Glomerular endothelial cell (primary cell): ENCODE results near the gene ZEB2. TPM values are rescaled to one million over a fixed set of nuclear protein-coding genes. Genes with fewer than 3 reads are reported as not detected.
A peak's percentile ranks its signal among the peaks of the same experiment; 100 is the strongest.

ENCODE experiments used
- DNase-seq: peaks from one replicate; pipeline ENCODE4 v3.0.0-alpha.2; 2011; ENCODE audit warnings: low read depth, low spot score; ENCODE audit errors: extremely low read depth
- total RNA-seq: library from RNA; depleted of rRNA; stranded (reverse); fragments of >200 nt; gene quantifications from 2 replicates; pipeline ENCODE4 v1.2.3, GENCODE V29; 2015

ZEB2 gene
- total RNA-seq, 1 donor from 2014 or later: 28.2 TPM

DNA sequence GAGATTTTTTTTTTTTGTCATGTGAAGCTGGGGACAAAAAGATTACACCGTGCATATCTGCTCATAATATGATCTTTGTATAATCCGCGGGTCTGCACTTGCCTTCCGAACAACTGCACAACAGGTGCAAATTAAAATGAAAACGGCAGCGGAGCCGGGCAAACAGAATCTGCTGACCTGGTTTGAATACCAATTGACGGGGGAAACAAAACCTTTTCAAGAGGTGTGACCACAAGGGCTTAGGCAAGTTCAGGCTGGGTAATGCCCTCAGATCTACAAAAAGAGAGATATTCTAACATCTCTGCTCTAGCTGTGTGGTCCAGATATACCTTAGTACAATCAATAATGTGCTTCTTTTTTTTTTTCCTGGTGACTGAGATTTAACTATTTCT is 88.5 kb downstream of the ZEB2 start:
- no peak for DNase-seq

DNA sequence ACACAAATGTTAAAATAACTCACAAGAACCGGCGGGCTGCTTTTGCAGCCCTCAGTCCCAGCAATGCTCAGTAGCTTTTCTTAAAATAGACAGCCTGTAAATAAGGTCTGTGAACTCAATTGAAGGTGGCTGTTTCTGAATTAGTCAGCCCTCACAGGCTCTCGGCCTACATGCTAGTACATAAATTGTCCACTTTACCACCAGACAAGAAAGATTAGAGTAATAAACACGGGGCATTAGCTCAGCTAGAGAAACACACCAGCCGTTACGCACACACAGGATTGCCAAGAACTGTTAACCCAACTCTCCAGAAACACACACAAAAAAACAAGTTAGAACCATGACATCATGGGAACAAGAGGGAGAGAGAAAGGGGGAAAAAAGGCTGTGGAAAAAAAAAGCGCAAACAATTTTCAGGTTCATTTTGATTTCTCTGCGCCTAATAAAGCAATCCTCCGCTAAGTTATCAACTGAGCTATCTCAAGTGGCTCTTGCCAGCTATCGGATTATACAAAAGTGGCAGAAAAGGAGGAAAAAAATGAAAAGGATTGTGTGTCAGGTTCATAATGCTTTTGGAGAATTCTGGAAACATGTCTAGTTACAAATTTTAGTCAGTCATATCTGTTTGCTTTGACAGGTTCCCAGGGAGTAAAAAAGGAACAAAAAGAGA is 89.1 kb downstream of the ZEB2 start:
- DNase-seq: no peak

DNA sequence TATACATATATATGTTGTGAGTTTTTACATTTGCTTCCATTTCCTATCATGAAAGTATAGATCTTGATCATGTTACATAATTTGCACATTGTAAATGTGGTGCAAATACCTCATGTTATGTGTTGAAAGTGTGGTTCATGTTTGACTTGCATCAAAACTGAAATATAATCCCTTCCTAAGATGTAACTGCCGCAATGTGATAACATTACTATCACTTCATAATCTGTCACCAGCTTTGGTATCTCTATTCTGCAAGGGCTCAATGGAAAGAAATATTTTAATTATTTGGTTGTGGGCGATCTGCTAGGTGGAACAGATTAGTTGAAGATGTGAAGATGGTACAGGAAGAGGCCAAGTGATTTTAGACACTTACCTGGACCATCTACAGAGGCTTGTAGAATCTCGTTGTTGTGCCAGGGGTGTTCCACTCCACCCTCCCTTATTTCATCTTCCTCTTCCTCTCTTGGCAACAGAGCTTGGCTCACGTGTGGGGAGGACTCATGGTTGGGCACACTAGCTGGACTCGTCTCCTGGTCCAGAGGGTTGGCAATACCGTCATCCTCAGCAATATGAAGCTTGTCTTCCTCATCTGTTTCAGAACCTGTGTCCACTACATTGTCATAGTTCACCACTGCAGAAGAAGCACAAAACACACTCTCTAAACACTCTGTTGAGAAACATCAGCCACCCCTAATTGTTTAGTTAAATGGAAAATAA is 90.4 kb downstream of the ZEB2 start:
- DNase-seq: no peak

DNA sequence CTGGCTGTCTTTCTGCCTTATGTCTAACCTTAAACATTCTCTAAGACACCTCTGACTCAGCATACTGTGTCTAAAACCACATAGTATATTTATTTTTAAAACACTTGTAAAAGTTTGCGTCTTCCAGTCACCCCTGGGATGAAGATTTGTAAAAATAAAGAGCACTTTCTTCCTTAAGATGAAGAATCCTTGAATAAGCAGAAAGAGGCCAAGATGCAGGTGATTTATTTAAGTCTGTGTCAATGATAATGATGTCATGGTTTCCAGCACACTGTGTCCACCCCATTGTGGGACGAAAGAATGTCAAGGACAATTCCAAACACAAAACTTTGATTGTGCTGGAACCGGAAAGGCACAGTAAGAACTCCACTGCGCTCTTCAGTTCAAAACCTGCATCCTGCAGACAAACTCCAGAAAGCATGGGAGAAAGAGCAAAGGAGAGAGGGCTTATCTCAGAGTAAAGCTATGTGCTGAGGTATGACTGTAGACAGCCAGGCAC is 92.9 kb downstream of the ZEB2 start:
- DNase-seq: peak; percentile 87

DNA sequence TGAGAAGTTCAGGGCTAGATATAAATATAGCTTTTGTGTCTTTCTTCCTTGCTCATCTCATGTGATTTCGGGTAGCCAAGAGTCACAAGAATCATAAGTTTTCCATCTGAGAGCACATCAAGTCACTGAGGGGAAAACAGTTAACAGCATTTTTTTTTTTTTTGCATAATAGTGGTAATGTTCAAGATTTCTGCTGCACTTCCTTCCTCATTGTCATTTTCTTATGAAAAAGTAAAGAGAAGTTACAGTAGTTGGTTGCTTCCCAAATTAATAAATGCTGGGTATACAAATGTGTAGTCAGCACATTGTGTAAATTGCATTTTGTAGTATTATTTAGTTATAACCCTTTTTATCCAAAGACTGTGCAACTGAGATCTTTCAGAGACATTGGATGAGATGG is 93.6 kb downstream of the ZEB2 start:
- DNase-seq: no peak

DNA sequence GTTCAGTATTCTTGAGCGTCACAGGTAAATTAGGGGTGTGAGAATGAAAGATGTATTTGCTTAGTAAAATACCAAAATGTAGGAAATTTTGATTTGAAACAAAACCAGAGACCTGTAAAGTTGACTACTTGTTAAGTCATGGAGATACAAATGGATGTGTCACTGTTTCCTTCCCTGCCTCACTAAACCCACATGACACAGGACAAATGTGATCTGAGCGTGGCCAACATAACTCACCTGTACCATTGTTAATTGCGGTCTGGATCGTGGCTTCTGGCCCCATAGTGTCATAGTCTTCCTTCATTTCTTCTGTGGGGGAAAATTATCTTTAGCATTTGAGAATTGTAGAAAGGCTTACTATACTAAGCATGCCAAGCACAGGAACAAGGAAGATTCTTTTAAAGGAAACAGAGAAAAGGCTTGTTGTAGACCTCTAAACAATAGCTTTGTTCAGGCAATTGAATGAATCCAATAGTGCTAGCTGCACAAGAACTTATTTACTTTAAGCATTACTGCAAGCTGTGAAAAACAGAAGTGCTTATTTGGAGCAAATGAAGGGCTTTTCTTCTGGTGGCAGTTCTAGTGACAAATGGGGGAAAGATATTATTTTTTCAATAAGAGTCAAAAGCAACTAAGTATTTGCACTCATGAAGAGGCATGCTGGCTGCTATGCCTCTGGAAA is 95.2 kb downstream of the ZEB2 start:
- no peak for DNase-seq

DNA sequence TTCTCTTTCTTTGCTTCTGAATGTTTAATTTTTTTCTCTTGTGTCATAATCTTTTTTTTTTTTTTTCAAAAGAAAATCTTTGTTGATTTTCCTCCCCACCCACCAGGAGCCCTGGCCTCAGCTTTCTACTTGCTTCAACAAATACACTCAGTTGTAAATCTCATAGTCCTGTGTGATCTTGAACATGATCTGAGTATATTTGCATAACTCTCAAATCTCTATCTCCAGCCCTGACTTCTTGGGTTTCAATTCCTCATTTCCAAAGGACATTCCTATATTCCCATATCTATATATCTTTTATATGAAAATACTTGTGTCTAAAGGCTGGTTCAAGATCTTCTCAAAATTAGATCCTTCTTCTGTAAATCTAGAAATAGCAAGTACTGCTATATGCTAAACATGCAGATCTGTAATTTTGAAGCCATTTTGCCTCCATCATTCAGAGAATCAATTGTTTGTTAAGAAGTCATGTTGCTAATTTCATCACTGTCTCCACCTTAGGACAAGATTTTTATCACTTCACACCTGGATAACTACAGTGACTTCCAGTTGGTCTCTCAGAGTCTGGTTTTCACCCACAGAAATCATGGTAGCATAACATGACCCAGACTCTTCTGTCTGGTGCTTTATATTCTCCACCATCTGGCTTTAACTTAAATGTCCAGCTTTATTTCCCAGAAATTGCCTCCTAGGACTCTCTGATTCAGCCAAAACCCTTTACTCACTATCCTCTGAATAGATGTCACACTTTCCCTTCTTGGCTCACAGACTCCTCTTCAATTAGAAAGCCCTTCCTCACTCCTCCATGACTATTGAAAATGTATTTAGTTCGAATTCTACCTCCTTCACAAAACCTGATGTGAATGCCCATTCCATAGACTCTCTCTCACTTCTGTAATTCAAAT is 98.1 kb downstream of the ZEB2 start:
- no peak for DNase-seq

DNA sequence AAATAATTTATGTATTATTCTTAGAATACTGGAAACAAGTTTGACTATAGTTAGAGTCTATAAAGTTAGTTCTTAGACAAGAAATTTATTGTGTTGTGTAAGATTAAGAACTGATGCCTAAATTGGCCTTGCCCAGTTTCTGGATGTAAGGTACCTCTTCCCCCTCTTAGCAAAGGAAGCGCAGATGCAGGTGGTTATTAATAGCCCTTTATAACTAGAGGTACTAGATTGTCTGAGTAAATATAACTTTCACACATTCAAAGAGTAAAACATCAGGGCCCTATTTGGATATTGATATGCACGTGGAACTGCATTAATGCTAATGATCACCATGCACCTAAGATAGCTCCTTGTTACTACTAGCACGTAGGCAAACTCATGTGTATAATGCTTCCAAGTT is 100.7 kb downstream of the ZEB2 start:
- DNase-seq: no peak

DNA sequence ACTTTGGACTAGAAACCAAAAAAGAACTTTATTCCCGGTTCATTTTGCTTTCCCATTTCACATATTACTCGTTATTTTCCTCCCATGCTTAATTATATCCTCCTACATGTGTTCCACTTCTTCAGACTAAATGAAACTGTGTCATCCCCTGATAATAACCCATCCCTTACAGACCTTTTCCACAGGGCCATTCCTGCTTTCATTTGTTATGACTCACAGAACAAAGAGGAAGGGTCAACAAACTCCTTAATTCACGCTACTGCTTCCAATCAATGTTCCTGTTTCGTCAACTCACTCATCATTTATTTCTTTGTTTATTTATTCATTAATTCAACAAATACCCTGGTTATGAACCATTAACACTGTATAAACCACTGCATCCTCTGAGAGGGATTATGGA is 104.5 kb downstream of the ZEB2 start:
- DNase-seq: no peak

DNA sequence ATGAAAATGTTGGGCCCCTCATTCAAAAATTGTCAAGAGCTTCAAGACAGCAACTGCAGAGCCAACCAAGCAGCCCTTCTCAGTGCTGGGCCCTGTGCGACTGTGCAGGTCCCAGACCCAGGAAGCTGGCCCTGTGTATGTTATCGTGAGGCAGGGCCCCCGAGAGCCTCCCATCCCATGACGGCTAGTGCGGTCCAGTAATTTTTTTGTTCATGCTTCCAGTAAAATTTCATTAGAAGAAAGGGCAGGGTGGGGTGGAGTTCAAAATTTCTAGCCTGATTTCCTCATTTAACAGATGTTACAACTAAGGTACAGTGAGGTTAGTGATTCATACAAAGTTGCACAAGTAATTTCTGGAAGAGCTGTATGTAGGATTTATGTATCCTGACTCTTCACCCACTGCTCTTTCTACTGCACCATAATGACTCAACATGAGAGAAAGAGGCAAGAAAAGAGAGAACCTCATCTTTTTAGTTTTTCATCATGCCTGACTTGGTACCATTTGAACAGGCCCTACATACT is 105.5 kb downstream of the ZEB2 start:
- DNase-seq: no peak

DNA sequence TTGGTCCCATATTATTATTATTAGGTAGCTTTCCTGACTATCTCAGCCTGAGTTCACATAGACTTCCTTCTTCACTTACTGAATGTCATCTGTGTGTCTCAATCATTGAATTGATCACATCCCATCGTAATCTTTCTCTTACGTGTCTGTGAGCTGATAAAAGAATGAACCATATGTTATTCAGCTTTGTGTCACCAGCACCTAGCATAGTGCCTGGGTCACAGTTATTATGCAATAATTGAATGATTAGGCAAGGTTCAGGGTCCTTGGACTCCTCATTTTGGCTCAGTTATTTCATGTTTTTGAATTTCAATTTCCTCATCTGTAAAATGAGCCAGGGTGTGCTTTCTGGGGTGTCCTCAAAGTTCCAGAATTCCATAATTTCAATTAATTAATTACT is 107.2 kb downstream of the ZEB2 start:
- DNase-seq: no peak

DNA sequence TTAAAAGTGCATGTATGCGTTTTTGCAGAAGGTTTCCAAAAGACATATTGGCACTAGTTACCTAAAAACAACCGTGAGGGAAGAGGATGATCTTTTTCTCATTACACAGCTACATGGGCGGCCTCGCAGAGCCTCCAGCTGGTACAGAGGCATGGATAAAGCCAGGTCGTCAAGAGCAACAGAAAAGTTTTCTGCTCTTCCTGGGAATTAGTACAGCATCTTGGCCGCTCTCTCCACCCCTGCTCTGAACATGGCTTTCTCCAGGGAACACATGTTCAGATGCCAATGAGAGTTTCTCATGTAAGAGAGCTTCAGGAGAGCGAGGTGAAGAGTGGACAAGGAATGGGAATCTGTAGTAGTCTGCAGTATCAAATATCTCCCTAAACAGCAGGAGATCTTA is 108.4 kb downstream of the ZEB2 start:
- no peak for DNase-seq

DNA sequence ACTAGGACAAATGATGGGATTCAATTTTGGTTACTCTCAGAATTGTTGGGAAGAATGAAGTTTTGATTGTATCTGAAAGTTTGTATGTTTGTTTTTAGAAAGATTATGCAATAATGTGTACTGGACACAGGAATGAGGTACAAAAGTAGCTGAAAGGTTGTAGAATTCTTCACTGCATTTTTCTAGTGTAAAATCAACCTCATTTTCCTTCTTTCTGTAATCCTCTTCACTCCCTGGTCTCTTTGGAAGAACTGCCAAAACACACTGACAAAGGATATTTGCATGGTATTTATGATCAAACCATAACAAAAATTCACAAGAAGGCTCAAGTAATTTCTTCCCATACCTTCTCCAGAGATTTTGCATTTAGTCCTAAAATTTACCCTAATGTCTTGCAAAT is 110.7 kb downstream of the ZEB2 start:
- no peak for DNase-seq

DNA sequence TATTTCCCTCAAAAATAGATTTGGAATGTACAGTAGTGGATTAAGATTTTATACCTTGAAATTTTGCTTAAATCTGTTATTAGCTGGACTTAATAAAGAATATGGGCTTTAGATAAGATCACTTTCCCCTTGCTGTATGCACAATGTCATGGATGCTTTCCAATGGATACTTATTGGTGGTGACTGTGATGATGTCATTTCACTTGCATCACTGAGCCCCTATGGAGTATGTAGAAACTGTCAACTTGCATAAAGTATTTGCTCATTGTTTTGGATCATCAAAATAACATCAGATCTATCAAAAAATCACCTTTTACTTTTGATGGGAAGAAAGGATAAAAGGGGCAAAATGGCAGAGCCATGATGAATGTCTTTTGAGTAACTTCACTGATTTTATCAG is 112.7 kb downstream of the ZEB2 start:
- no peak for DNase-seq

DNA sequence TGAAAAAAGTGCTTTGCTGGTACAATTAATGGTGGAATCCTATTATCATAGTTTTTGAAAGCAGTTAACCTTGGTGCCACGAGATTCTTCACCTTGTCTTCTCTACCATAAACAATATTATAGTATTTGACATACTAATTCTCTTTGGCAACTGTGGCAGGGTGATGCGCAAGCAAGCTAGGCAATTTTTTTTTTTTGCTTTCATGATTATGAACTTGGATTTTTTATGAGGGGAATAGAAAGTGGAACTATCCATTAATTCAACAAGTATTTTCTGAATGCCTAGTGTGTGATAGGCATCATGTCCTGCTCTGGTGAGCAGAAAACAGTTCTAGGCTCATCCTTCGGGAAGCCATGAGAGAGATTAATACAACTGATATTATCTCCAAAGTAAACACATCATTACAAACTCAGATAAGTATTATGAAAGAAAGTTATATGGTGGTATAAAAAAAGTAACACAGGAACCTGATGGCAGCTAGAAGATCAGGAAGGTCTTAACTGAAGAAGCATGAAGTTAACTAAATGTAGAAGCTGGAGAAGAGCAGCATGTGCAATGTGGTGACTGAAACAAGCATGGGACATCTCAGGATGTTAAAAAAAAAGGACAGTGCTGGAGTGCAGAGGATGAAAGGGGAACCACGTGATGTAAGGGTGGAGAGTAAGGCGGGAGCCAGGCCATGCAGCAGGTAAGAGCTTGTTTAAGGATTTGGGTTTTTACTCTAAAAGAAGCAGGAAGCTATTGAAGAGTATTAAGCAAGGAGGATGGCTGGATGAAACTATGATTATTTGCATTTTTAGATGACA is 113.7 kb downstream of the ZEB2 start:
- no peak for DNase-seq

DNA sequence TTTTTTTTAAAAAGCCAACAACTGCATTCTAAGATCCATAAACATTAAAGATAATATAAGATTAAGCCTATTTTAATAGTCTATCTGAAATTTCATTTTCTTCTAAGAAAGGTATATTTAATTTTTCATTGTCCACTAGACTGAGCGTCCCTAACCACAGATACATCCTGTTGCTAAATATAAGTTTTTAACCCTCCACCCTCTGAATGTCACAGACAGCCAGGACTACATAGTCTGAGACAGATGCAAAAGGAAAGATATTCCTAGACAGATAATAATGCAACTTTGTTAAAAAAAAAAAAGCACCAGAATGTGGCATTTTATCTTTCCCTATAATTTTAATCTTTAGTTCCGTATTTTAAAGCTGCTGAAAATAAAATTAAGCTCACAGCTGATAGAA is 114.6 kb downstream of the ZEB2 start:
- DNase-seq: no peak

DNA sequence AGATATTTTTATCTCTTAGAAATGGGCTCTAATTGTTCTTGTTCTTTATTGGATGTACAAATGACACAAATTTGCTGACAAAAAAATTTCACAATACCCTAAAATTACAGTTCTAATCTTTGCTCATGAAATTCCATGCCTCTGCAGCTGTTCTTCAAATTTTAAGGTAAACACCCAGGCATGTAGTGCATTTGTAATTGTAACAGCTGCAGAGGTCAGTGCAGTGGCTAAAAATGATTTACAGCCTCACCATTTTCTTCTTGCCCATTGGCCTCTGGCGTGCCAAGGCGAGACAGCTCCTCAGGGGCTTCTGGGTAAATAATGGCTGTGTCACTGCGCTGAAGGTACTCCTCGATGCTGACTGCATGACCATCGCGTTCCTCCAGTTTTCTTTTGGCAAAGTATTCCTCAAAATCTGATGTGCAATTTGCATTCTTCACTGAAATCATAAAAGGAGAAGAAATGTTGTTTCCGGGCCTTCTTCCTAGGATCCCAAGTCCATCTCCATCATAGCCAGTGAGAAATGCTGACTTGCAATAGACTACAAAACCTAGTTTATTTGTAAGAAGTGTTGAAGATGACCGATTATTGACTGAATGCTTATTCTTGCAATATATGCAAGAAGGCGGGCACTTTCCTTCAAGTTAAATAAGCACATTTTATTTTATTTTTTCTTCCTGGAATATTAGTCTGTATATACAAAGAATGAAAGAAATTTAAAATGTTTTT is 115.2 kb downstream of the ZEB2 start:
- DNase-seq: no peak

DNA sequence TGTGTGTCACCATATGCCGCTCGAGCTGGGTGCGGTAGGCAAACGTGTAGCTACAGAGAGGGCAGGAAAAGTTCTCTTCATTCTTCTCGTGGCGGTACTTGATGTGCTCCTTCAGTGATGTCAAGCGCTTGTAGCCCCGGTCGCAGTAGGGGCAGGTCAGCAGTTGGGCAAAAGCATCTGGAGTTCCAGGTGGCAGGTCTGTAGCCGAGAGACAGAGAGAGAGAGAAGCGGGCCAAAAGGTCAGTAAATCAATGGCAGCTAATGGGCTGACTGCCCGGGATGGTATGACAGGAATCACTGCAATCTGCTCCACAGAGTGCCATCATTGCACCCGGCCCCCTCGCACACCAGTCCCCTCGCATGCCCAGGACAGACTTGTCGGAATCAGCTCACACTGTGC is 116.0 kb downstream of the ZEB2 start:
- no peak for DNase-seq

DNA sequence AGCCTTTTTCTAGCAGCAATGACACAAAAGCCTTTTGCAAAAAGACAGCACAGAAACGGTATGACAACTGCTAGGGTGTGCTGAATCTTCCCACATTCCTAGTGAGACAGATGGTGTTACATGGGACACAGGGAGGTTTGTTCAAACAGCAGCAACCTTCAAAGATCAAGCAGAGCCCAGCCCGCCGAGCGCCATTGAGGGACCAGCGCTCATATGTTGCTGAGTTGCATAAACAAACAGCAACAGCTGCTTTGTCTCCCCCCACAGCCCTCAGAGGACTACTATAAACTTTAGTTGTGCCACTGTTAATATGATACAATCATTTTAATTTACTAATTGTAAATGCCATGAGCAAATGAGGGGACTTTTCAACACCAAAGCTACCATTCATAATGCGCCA is 117.7 kb downstream of the ZEB2 start:
- no peak for DNase-seq
